SK-N-SH treated with all-trans-retinoic acid at 6 μM for 48 hours (cell line): ENCODE results near the gene USP48.

Experiments
- CSDC2 ChIP-seq: fragments of 250-450 bp; sonication (Bioruptor Pico); IDR thresholded peaks from 2 replicates; pipeline ENCODE4 v1.5.0; 2020; ENCODE audit warnings: mild to moderate bottlenecking, moderate library complexity
- OSR1 ChIP-seq: fragments of 250-450 bp; sonication (Bioruptor Pico); IDR thresholded peaks from 2 replicates; pipeline ENCODE4 v1.8.0; 2022; ENCODE audit warnings: moderate library complexity, mild to moderate bottlenecking, inconsistent platforms
- RARB ChIP-seq: fragments of 250-450 bp; sonication (Bioruptor Pico); IDR thresholded peaks from 2 replicates; pipeline ENCODE4 v1.8.0; 2021; ENCODE audit warnings: mild to moderate bottlenecking, moderate library complexity
- SNAI2 ChIP-seq: fragments of 250-450 bp; sonication (Bioruptor Pico); IDR thresholded peaks from 2 replicates; pipeline ENCODE4 v1.5.0; 2020; ENCODE audit warnings: mild to moderate bottlenecking, moderate library complexity
- ZFP30 ChIP-seq: fragments of 450-650 bp; formaldehyde crosslinking; IDR thresholded peaks from 2 replicates; pipeline ENCODE4 v1.5.0; 2022; ENCODE audit warnings: mild to moderate bottlenecking, moderate library complexity
- ZNF8 ChIP-seq: fragments of 450-650 bp; formaldehyde crosslinking; IDR thresholded peaks from 2 replicates; pipeline ENCODE4 v1.5.0; 2020; ENCODE audit warnings: mild to moderate bottlenecking, moderate library complexity
- TF ChIP-seq, protein P1 (sequence below): fragments of 250-450 bp; sonication (Bioruptor Pico); IDR thresholded peaks from 2 replicates; pipeline ENCODE4 v1.5.1; 2020; ENCODE audit warnings: low read depth, mild to moderate bottlenecking, moderate library complexity
- TF ChIP-seq, protein P2 (sequence below): fragments of 250-450 bp; sonication (Bioruptor Pico); IDR thresholded peaks from 2 replicates; pipeline ENCODE4 v1.5.1; 2021; ENCODE audit warnings: mild to moderate bottlenecking, moderate library complexity
- TF ChIP-seq, protein P3 (sequence below): fragments of 250-450 bp; sonication (Bioruptor Pico); IDR thresholded peaks from 2 replicates; pipeline ENCODE4 v1.8.0; 2020; ENCODE audit warnings: mild to moderate bottlenecking, moderate library complexity, borderline replicate concordance
- TF ChIP-seq, protein P4 (sequence below): fragments of 250-450 bp; sonication (Bioruptor Pico); IDR thresholded peaks from 2 replicates; pipeline ENCODE4 v1.8.0; 2021; ENCODE audit warnings: low read depth, mild to moderate bottlenecking, moderate library complexity, borderline replicate concordance

DNA sequence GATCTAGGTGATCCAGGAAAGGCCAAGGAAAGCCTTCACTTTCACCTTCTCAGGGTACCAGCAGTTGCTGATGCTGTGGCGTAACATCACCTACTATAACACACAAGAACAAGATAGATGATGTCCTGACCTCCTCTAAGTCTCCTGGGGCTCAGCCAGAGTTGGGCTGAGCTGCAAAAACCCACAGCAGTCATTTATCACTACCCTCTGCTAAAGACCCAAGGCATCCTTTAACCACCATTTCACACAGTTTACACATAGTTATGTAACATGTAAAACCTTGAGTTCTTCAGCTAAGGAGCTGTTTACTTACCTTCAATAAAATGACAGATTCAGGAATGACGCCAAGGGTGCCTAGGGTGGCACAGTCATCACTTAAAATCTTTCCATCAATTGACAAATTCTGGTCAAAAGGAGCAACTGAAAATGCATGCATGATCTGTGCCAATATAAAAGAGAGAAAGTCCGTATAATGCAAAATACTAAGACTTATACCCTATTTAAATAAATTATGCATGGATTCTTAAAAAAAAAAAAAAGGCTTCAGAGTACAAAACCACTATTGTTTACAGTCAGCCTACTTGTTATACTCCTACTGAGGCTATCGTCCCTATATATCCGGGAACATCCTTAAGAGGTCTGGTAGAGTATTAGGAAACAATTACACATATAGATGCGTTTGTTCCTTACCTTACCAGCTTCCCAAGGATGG, 93.1 kb downstream of the USP48 start:
- TF ChIP-seq RARB (no peak), ZFP30 (CRISPR knock-in tag) (no peak), SNAI2 (no peak), CSDC2 (CRISPR knock-in tag) (no peak), ZNF8 (CRISPR knock-in tag) (no peak), OSR1 (CRISPR knock-in tag) (no peak)
- TF ChIP-seq, protein P1, sequence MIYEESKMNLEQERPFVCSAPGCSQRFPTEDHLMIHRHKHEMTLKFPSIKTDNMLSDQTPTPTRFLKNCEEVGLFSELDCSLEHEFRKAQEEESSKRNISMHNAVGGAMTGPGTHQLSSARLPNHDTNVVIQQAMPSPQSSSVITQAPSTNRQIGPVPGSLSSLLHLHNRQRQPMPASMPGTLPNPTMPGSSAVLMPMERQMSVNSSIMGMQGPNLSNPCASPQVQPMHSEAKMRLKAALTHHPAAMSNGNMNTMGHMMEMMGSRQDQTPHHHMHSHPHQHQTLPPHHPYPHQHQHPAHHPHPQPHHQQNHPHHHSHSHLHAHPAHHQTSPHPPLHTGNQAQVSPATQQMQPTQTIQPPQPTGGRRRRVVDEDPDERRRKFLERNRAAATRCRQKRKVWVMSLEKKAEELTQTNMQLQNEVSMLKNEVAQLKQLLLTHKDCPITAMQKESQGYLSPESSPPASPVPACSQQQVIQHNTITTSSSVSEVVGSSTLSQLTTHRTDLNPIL (CRISPR knock-in tag), result no peak
- TF ChIP-seq, protein P2, sequence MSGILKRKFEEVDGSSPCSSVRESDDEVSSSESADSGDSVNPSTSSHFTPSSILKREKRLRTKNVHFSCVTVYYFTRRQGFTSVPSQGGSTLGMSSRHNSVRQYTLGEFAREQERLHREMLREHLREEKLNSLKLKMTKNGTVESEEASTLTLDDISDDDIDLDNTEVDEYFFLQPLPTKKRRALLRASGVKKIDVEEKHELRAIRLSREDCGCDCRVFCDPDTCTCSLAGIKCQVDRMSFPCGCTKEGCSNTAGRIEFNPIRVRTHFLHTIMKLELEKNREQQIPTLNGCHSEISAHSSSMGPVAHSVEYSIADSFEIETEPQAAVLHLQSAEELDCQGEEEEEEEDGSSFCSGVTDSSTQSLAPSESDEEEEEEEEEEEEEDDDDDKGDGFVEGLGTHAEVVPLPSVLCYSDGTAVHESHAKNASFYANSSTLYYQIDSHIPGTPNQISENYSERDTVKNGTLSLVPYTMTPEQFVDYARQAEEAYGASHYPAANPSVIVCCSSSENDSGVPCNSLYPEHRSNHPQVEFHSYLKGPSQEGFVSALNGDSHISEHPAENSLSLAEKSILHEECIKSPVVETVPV (CRISPR knock-in tag), result no peak
- TF ChIP-seq, protein P3, sequence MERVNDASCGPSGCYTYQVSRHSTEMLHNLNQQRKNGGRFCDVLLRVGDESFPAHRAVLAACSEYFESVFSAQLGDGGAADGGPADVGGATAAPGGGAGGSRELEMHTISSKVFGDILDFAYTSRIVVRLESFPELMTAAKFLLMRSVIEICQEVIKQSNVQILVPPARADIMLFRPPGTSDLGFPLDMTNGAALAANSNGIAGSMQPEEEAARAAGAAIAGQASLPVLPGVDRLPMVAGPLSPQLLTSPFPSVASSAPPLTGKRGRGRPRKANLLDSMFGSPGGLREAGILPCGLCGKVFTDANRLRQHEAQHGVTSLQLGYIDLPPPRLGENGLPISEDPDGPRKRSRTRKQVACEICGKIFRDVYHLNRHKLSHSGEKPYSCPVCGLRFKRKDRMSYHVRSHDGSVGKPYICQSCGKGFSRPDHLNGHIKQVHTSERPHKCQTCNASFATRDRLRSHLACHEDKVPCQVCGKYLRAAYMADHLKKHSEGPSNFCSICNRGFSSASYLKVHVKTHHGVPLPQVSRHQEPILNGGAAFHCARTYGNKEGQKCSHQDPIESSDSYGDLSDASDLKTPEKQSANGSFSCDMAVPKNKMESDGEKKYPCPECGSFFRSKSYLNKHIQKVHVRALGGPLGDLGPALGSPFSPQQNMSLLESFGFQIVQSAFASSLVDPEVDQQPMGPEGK (CRISPR knock-in tag), result no peak
- TF ChIP-seq, protein P4, sequence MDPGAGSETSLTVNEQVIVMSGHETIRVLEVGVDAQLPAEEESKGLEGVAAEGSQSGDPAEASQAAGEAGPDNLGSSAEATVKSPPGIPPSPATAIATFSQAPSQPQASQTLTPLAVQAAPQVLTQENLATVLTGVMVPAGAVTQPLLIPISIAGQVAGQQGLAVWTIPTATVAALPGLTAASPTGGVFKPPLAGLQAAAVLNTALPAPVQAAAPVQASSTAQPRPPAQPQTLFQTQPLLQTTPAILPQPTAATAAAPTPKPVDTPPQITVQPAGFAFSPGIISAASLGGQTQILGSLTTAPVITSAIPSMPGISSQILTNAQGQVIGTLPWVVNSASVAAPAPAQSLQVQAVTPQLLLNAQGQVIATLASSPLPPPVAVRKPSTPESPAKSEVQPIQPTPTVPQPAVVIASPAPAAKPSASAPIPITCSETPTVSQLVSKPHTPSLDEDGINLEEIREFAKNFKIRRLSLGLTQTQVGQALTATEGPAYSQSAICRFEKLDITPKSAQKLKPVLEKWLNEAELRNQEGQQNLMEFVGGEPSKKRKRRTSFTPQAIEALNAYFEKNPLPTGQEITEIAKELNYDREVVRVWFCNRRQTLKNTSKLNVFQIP (CRISPR knock-in tag), result no peak
